Measurements from ENCODE around the gene ERN1.

ERN1 gene

GRCh38 chr17:64036198-64036922, 93.6 kb downstream of the ERN1 start:
- TF ChIP-seq CTCF (IDR thresholded peaks at IDR 0.05), result no peak
- Histone ChIP-seq H3K4me3 (no peak overlapping the region), H3K9me3 (no peaks in the 10 kb centered on the region), H3K4me1 (no peaks in the 10 kb centered on the region), H3K27ac (no peak overlapping the region), H3K36me3 (peaks cover 0 to 24% (median 0%) of the 10 kb centered on the region in 3 donors), H3K27me3 (no peaks in the 10 kb centered on the region)
- DNase-seq, result no peak
- intact Hi-C loops (cut with DNase I; ENCODE audit: low total_unique reads), result no loop called here

- Histone ChIP-seq H3K4me3 (no peak overlapping the region), H3K9me3 (no peaks in the 10 kb centered on the region), H3K36me3 (no peaks in the 10 kb centered on the region), H3K4me1 (no peaks in the 10 kb centered on the region), H3K27ac (no peak overlapping the region), H3K27me3 (no peaks in the 10 kb centered on the region)
- no peak for TF ChIP-seq CTCF (IDR thresholded peaks at IDR 0.05)
- DNase-seq, result no peak
- intact Hi-C loops (cut with DNase I; ENCODE audit: low total_unique reads), result no loop called here
These were observed 97.9 kb downstream of the ERN1 start for GRCh38 chr17:64032081-64032480.

- H3K4me3 ChIP-seq, result no peak overlapping the region
- TF ChIP-seq CTCF (IDR thresholded peaks at IDR 0.05), result peak; percentile 59 to 74
- peak in 1 of 2 donors; percentile 57 for DNase-seq
- intact Hi-C loops (cut with DNase I; ENCODE audit: low total_unique reads), result loop anchor here (5.0 to 10.0 kb wide), 3 partner anchors 103 to 256 kb away; partner anchors contain the start of gene ERN1
- no peaks in the 10 kb centered on the region for H3K9me3 ChIP-seq
- no peaks in the 10 kb centered on the region for H3K36me3 ChIP-seq
- H3K27me3 ChIP-seq, result peaks cover 0 to 11% of the 10 kb centered on the region in 2 donors
- no peaks in the 10 kb centered on the region for H3K4me1 ChIP-seq
- no peak overlapping the region for H3K27ac ChIP-seq
These were observed 101.0 kb downstream of the ERN1 start for GRCh38 chr17:64028874-64029464.

- TF ChIP-seq CTCF (IDR thresholded peaks at IDR 0.05), result peak; percentile 78 to 86
- Histone ChIP-seq H3K36me3 (no peaks in the 10 kb centered on the region), H3K27ac (no peak overlapping the region), H3K9me3 (no peaks in the 10 kb centered on the region), H3K4me3 (no peak overlapping the region), H3K4me1 (no peaks in the 10 kb centered on the region), H3K27me3 (peaks cover 0 to 11% of the 10 kb centered on the region in 2 donors)
- peak; percentile 65 to 78 for DNase-seq
- intact Hi-C loops (cut with DNase I; ENCODE audit: low total_unique reads), result loop anchor here (5.0 to 10.0 kb wide), 3 partner anchors 101 to 259 kb away; partner anchors contain the start of gene ERN1
These were observed 104.1 kb downstream of the ERN1 start for GRCh38 chr17:64025732-64026294.

GRCh38 chr17:64024781-64025731, 104.9 kb downstream of the ERN1 start:
- no peak overlapping the region for H3K27ac ChIP-seq
- TF ChIP-seq CTCF (IDR thresholded peaks at IDR 0.05), result no peak

More at GRCh38 chr17:64024781-64025731, 104.9 kb downstream of the ERN1 start:
- DNase-seq, result no peak
- Histone ChIP-seq H3K27me3 (peaks cover 0 to 11% of the 10 kb centered on the region in 2 donors), H3K4me3 (no peak overlapping the region), H3K9me3 (no peaks in the 10 kb centered on the region), H3K4me1 (no peaks in the 10 kb centered on the region), H3K36me3 (no peaks in the 10 kb centered on the region)
- intact Hi-C loops (cut with DNase I; ENCODE audit: low total_unique reads), result loop anchor here (5.0 to 10.0 kb wide), 3 partner anchors 100 to 260 kb away; partner anchors contain the start of gene ERN1

Measured in tibial artery (tissue), 4 donors.